ENCODE measurements around the gene FICD.

- no peak for TF ChIP-seq CTCF (conservative IDR thresholded peaks at IDR 0.05; ENCODE audit: low read length)
- no peak for TF ChIP-seq EZH2phosphoT487 (IDR thresholded peaks at IDR 0.05; ENCODE audit: borderline replicate concordance, low read depth, low read length)
These were observed 46.8 kb downstream of the FICD start for GRCh38 chr12:108561852-108562347.
